IMR-90 (cell line): Measurements from ENCODE around the gene PRC1. TPM values are rescaled to one million over a fixed set of nuclear protein-coding genes. Genes with fewer than 3 reads are reported as not detected.
"Not testable (repeated sequence)": the region's sequence is repeated elsewhere in the genome, so short reads cannot be mapped to it uniquely, and the experiment has no call there.

Experiments
- ATAC-seq: fragments of 200-7000 bp; cut with Tn5 transposase; 2 replicates; pipeline ENCODE4 v1.9.1; 2020; ENCODE audit warnings: low read depth, mild to moderate bottlenecking, moderate library complexity
- BruUV-seq: library from RNA; stranded (reverse); fragments of 400-500 nt; replicated peaks from 2 replicates; lab custom pipeline; 2021; lab: Mats Ljungman, UMichigan
- CTCF ChIA-PET: fragments of 300-600 bp; formaldehyde crosslinking; extraction: SDS; loops from one replicate; lab custom pipeline; 2021; ENCODE audit warnings: antibody characterized with exemption; lab: Yijun Ruan, JAX
- POLR2A ChIA-PET: fragments of 300-600 bp; sonication (Branson Sonifier 250); formaldehyde crosslinking; loops from one replicate; lab custom pipeline; 2022; ENCODE audit warnings: antibody characterized with exemption; ENCODE audit not compliant: unreplicated experiment; lab: Charles Lee
- DNase-seq: peaks from one replicate; pipeline ENCODE4 v3.0.0; 2013
- H2AFZ ChIP-seq: replicated peaks from 2 replicates; pipeline ENCODE3; 2013; ENCODE audit warnings: low read length, mild to moderate bottlenecking; ENCODE audit not compliant: poor library complexity
- H2AK5ac ChIP-seq: 2 replicates; pipeline ENCODE4 v1.6.1; 2013; ENCODE audit warnings: low read depth, low read length, inconsistent platforms
- H2AK9ac ChIP-seq: replicated peaks from 2 replicates; pipeline ENCODE3; 2013; ENCODE audit warnings: mild to moderate bottlenecking, low read depth, low read length, moderate library complexity; ENCODE audit not compliant: poor library complexity
- H2BK120ac ChIP-seq: 2 replicates; pipeline ENCODE4 v1.6.1; 2013; ENCODE audit warnings: low read depth, low read length, inconsistent platforms
- H2BK15ac ChIP-seq: 3 replicates; pipeline ENCODE4 v1.6.1; 2013; ENCODE audit warnings: low read depth, low read length, inconsistent platforms
- H2BK20ac ChIP-seq: 2 replicates; pipeline ENCODE4 v1.6.1; 2013; ENCODE audit warnings: low read depth, mild to moderate bottlenecking, inconsistent platforms, low read length, moderate library complexity
- H2BK5ac ChIP-seq: 2 replicates; pipeline ENCODE4 v1.6.1; 2013; ENCODE audit warnings: mild to moderate bottlenecking, low read depth, low read length, inconsistent platforms; ENCODE audit not compliant: poor library complexity, severe bottlenecking
- H3K14ac ChIP-seq: replicated peaks from 2 replicates; pipeline ENCODE4 v1.6.1; 2013; ENCODE audit warnings: low read depth, low read length, inconsistent platforms
- H3K18ac ChIP-seq: 2 replicates; pipeline ENCODE4 v1.6.1; 2013; ENCODE audit warnings: low read depth, low read length, control low read depth
- H3K23ac ChIP-seq: 2 replicates; pipeline ENCODE4 v1.6.1; 2013; ENCODE audit warnings: low read depth, low read length, inconsistent platforms
- H3K27ac ChIP-seq: 2 replicates; pipeline ENCODE4 v1.5.1; 2013; ENCODE audit warnings: mild to moderate bottlenecking, control low read depth, low read length; ENCODE audit not compliant: insufficient read depth
- H3K27me3 ChIP-seq: 2 replicates; pipeline ENCODE4 v1.6.1; 2013; ENCODE audit warnings: low read length; ENCODE audit not compliant: control insufficient read depth, insufficient read depth
- H3K36me3 ChIP-seq: 2 replicates; pipeline ENCODE4 v1.6.1; 2013; ENCODE audit warnings: low read length, mixed read lengths; ENCODE audit not compliant: control insufficient read depth, insufficient read depth
- H3K4ac ChIP-seq: 2 replicates; pipeline ENCODE4 v1.6.1; 2013; ENCODE audit warnings: low read depth, low read length, inconsistent platforms
- H3K4me1 ChIP-seq: 2 replicates; pipeline ENCODE4 v1.6.1; 2013; ENCODE audit warnings: low read length, mixed read lengths; ENCODE audit not compliant: control insufficient read depth, insufficient read depth
- H3K4me2 ChIP-seq: 2 replicates; pipeline ENCODE4 v1.6.1; 2013; ENCODE audit warnings: low read depth, mild to moderate bottlenecking, control low read depth, low read length, moderate library complexity
- H3K4me3 ChIP-seq: 2 replicates; pipeline ENCODE4 v1.5.1; 2013; ENCODE audit warnings: low read depth, mild to moderate bottlenecking, control low read depth, low read length, moderate library complexity; ENCODE audit not compliant: insufficient read depth
- H3K56ac ChIP-seq: 2 replicates; pipeline ENCODE4 v1.6.1; 2013; ENCODE audit warnings: low read length, inconsistent platforms; ENCODE audit not compliant: insufficient read depth; ENCODE audit errors: extremely low read depth
- H3K79me1 ChIP-seq, 2 experiments: 2 replicates each; pipeline ENCODE4 v1.6.1; 2013; ENCODE audit warnings: low read length in 2 of 2, inconsistent platforms in 1 of 2, low read depth in 1 of 2
- H3K9ac ChIP-seq: 2 replicates; pipeline ENCODE4 v1.6.1; 2013; ENCODE audit warnings: low read depth, low read length, control low read depth
- H3K9me1 ChIP-seq: 2 replicates; pipeline ENCODE4 v1.6.1; 2013; ENCODE audit warnings: low read length, inconsistent platforms; ENCODE audit not compliant: insufficient read depth
- H3K9me3 ChIP-seq: 2 replicates; pipeline ENCODE4 v1.6.1; 2013; ENCODE audit warnings: low read length; ENCODE audit not compliant: control insufficient read depth, insufficient read depth
- H4K20me1 ChIP-seq: 2 replicates; pipeline ENCODE4 v1.6.1; 2013; ENCODE audit warnings: low read length, inconsistent platforms; ENCODE audit not compliant: insufficient read depth
- H4K5ac ChIP-seq: 2 replicates; pipeline ENCODE4 v1.6.1; 2013; ENCODE audit warnings: mild to moderate bottlenecking, low read depth, low read length, control low read depth
- H4K8ac ChIP-seq, 2 experiments: 2 replicates each; pipeline ENCODE4 v1.6.1; 2013; ENCODE audit warnings: low read depth in 2 of 2, low read length in 2 of 2, control low read depth in 1 of 2, inconsistent platforms in 1 of 2
- H4K91ac ChIP-seq: 2 replicates; pipeline ENCODE4 v1.6.1; 2013; ENCODE audit warnings: low read depth, low read length, inconsistent platforms; ENCODE audit not compliant: insufficient read depth
- WGBS, 2 experiments: methylation state at CpG; one replicate each; pipeline versions ENCODE4 v1.1.5 to v1.1.7; 2013; ENCODE audit warnings: missing lambda C conversion rate in 2 of 2; ENCODE audit not compliant: insufficient read length in 1 of 2; ENCODE audit errors: extremely low coverage in 2 of 2; 5-methylcytosine and 5-hydroxymethylcytosine counted together
- dilution Hi-C: fragments of 300-500 bp; cut with HindIII; formaldehyde crosslinking; loops from one replicate; pipeline ENCODE4 v1.14.3; 2018; ENCODE audit warnings: low sequenced_read_pairs; ENCODE audit not compliant: unreplicated experiment
- in situ Hi-C: fragments of 300-500 bp; cut with MboI; formaldehyde crosslinking; loops from 3 replicates; pipeline ENCODE4 v1.14.3; 2019; ENCODE audit warnings: low sequenced_read_pairs, inconsistent platforms, mixed read lengths
- intact Hi-C: fragments of 100-400 bp; cut with micrococcal nuclease; formaldehyde crosslinking; loops from 2 replicates; pipeline ENCODE4 v1.10.0; 2022
- polyA plus RNA-seq, 3 experiments: library from polyadenylated mRNA; depleted of rRNA; stranded (reverse); fragments of >200 nt; gene quantifications; 2 replicates each; pipeline ENCODE4 v1.2.3, GENCODE V29; 2012; ENCODE audit warnings: low replicate concordance in 1 of 3
- total RNA-seq: library from RNA; depleted of rRNA; stranded (reverse); fragments of >200 nt; gene quantifications from 2 replicates; pipeline ENCODE4 v1.2.3, GENCODE V29; 2012

PRC1 gene
- total and polyA plus RNA-seq, 2 of the 4 experiments (the other 2 are of a cell fraction), result 131 to 148 TPM

DNA sequence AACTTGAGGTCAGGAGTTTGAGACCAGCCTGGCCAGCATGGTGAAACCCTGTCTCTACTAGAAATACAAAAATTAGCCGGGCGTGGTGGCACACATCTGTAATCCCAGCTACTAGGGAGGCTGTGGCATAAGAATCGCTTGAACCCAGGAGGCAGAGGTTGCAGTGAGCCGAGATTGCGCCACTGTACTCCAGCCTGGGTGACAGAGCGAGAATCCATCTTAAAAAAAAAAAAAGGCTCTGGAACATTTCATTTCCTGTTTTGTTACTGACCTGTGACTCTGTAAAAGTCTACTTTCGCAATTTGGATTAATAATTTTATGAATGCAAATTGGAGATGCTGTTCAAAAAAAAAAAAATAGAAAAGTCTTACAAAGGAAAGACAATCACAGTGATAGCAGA lies 66.2 kb downstream of the PRC1 start:
- H2AK9ac ChIP-seq, H3K18ac ChIP-seq, in situ Hi-C loops, H3K9me3 ChIP-seq, H3K9me1 ChIP-seq, H2BK20ac ChIP-seq, H3K4me3 ChIP-seq, H2BK120ac ChIP-seq, H2AFZ ChIP-seq, H4K20me1 ChIP-seq, H4K91ac ChIP-seq, H3K4me2 ChIP-seq, dilution Hi-C loops, H3K4ac ChIP-seq, H3K27ac ChIP-seq, H3K23ac ChIP-seq, H4K8ac ChIP-seq, BruUV-seq, H2BK15ac ChIP-seq, H3K4me1 ChIP-seq, H3K36me3 ChIP-seq, CTCF ChIA-PET, POLR2A ChIA-PET, H3K27me3 ChIP-seq, H2AK5ac ChIP-seq, H3K14ac ChIP-seq, DNase-seq, H2BK5ac ChIP-seq, ATAC-seq, H4K5ac ChIP-seq, intact Hi-C loops, H3K56ac ChIP-seq, H3K9ac ChIP-seq: not testable (repeated sequence)
- peaks cover 3 to 15% of the 10 kb centered on the region in 2 experiments; a peak in 3 of 4 replicates for H3K79me1 ChIP-seq
- 100% methylated on average over 3 of the region's 7 CpGs; no CpG with 5 or more reads in 1 of the 2 experiments for WGBS, 2 experiments

DNA sequence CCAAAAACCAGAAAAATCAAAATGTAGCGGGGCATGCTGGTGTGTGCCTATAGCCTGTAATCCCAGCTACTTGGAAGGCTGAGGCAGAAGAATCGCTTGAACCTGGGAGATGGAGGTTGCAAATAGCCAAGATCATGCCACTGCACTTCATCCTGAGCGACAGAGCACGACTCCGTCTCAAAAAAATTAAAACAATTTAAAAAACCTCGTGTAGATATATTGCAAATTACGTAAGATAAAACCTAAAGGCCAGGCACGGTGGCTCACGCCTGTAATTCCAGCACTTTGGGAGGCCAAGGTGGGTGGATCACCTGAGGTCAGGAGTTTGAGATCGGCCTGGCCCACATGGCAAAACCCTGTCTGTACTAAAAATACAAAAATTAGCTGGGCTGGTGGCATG lies 67.6 kb downstream of the PRC1 start:
- dilution Hi-C loops, POLR2A ChIA-PET, H2BK5ac ChIP-seq, H3K79me1 ChIP-seq, in situ Hi-C loops, H2BK15ac ChIP-seq, H4K8ac ChIP-seq, H3K27ac ChIP-seq, H2BK20ac ChIP-seq, H3K14ac ChIP-seq, H4K91ac ChIP-seq, H3K23ac ChIP-seq, H3K36me3 ChIP-seq, intact Hi-C loops, CTCF ChIA-PET, H3K9me1 ChIP-seq, H3K4me2 ChIP-seq, H2AK9ac ChIP-seq, BruUV-seq, DNase-seq, H3K56ac ChIP-seq, H3K4me3 ChIP-seq, H2AK5ac ChIP-seq, H4K5ac ChIP-seq, H4K20me1 ChIP-seq, H2BK120ac ChIP-seq, H3K27me3 ChIP-seq, H2AFZ ChIP-seq, H3K9me3 ChIP-seq, H3K4ac ChIP-seq, H3K18ac ChIP-seq, H3K4me1 ChIP-seq, ATAC-seq, H3K9ac ChIP-seq: not testable (repeated sequence)
- WGBS, 2 experiments, result 95% methylated on average over 4 of the region's 10 CpGs; no CpG with 5 or more reads in 1 of the 2 experiments
